Measurements from ENCODE around the gene LRRC8E.
"Not testable (repeated sequence)": the region's sequence is repeated elsewhere in the genome, so short reads cannot be mapped to it uniquely, and the experiment has no call there.

The LRRC8E gene

GRCh38 chr19:7921967-7922835, 33.9 kb downstream of the LRRC8E start:
- DNase-seq = no peak

- DNase-seq = no peak
Measured at GRCh38 chr19:7922836-7923195, 34.5 kb downstream of the LRRC8E start.

GRCh38 chr19:7923295-7924191, 35.2 kb downstream of the LRRC8E start:
- DNase-seq = no peak

- DNase-seq = no peak
Measured at GRCh38 chr19:7924241-7924640, 35.9 kb downstream of the LRRC8E start.

- DNase-seq = no peak
Measured at GRCh38 chr19:7924651-7925170, 36.4 kb downstream of the LRRC8E start.

GRCh38 chr19:7925171-7925851, 37.0 kb downstream of the LRRC8E start:
- no peak for DNase-seq

- no peak for DNase-seq
Measured at GRCh38 chr19:7926021-7926726, 37.9 kb downstream of the LRRC8E start, which contains the start of gene CTXN1. Gene CTXN1 (minus strand): TSS chr19:7926135. CDS start chr19:7925538, 597 bp downstream.

GRCh38 chr19:7926727-7927604, 38.7 kb downstream of the LRRC8E start:
- no peak for DNase-seq

GRCh38 chr19:7927605-7928333, 39.5 kb downstream of the LRRC8E start:
- DNase-seq = no peak

GRCh38 chr19:7928334-7928706, 40.0 kb downstream of the LRRC8E start:
- no peak for DNase-seq

GRCh38 chr19:7928741-7929701, 40.7 kb downstream of the LRRC8E start:
- no peak for DNase-seq

GRCh38 chr19:7930030-7930429, 41.7 kb downstream of the LRRC8E start:
- not testable (repeated sequence) for DNase-seq

GRCh38 chr19:7930765-7931164, 42.5 kb downstream of the LRRC8E start:
- DNase-seq = no peak

- no peak for DNase-seq
Measured at GRCh38 chr19:7931221-7932061, 43.1 kb downstream of the LRRC8E start.

GRCh38 chr19:7932276-7932929, 44.1 kb downstream of the LRRC8E start:
- no peak for DNase-seq

- DNase-seq = no peak
Measured at GRCh38 chr19:7932930-7933300, 44.6 kb downstream of the LRRC8E start.

GRCh38 chr19:7933411-7933810, 45.1 kb downstream of the LRRC8E start:
- no peak for DNase-seq
